Measurements from ENCODE around the gene SSH2.

SSH2 gene

DNA sequence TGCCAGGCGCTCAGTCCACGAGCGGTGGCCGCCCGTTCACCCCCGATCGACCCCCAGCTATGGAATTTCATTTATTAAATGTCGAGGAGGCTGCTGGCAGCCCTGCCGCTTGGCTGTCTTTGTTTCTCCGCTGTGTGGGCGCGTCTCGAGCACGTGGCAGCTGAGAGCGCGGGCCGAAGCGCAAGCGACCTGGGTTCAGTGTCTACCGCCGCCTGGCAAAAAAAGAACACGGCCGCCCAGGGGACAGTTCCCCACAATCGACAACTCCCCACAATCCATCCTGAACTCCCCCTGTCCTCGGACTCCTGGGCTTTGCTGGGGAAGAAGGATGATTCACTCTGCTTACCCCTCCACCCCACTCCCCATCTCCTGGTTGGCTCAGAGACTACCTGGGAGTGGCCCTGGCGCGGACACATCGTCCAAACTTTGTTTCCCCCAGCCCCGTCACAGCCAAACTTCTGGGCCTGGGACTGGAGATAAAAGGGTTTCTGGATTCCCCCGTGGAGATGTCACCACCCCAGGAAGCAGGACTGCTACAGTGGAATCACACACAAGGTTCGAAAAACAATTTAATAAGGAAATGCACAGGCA lies 338.8 kb downstream of the SSH2 start:
- DNase-seq (ENCODE audit: low read depth in 1 of 2, low spot score in 1 of 2), result no peak

DNA sequence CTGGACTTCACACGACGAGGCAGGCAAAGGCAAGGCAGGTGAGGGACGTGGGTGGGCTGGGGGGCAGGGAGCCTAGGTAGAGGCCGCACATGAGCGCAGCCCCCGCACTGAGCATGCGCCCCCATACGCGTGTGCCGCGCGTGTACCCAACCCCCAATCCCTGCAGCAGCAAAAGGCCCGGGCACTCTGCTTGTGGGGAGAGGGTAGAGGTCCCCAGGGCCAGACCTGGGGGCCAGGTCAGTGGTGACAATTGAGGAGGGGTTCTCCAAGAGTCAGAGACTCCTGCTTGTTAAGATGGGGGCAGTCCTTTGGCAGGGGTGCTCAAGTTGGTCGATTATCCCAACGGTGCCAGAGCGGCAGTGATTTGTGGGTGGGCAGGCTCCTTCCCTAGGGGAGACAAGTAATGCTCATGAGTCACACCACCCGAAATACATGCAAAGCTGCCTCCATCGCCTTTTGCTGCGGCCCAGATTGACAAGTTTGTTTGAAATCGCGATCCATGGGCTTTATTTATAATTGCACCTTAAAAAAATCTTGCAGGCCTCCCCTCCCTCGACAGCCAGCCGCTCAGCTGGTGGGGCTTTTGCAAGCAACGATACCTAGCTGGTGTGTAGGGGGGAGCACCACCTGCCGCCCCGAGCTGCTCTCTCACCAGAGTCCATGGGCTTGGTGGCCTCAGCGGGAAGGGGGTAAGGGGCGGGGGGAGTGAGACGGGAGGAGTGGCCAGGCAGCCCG lies 339.4 kb downstream of the SSH2 start:
- DNase-seq (ENCODE audit: low read depth in 1 of 2, low spot score in 1 of 2), result no peak

DNA sequence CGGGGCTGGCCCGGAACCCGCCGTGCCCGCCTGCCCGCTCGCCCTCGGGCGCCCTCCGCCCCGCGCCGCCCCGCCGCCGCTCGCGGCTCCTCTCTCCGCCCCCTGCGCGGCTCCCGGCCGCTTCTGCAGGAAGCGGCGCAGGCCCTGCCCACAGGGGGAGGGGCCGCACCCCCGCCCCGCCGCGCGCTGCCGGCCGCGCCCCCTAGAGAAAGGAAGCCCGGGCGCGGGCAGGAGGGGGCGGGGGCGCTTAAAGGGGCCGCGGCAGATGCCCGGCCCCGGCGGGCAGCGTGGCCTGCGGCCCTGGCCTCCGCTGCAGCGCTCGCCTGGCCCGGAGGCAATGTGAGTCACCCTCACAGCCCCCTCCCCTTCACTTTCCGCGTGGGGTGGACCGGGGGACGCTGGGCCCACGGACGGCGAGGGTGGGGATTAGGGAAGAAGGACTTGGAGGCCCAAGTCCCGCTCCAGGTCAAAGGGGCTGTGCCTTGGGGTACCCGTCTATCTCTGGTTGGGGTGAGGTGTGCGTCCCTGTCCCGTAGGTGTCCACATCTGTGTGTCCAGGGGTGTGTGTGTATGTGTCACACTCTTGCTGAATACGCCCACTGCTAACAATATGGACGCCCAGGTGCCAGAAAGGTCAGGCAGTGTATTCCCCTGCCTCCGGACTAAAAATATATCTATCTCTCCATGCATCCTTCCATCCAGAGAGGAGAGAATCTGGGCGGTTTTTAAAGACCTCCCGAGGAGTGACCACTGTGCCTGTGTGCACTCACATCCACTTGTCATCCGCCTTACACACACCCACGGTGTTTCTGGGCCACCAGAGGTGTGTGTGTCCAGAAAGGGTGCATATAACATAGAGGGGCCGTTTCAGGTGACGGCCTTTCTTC lies 340.3 kb downstream of the SSH2 start, which contains the start of gene GIT1:
Gene GIT1, minus strand, starts transcription at position 125 of the 887 bp plus-strand sequence. CDS start 270 bp downstream, outside the sequence.
- DNase-seq (ENCODE audit: low read depth in 1 of 2, low spot score in 1 of 2), result peak; percentile 60 to 82

DNA sequence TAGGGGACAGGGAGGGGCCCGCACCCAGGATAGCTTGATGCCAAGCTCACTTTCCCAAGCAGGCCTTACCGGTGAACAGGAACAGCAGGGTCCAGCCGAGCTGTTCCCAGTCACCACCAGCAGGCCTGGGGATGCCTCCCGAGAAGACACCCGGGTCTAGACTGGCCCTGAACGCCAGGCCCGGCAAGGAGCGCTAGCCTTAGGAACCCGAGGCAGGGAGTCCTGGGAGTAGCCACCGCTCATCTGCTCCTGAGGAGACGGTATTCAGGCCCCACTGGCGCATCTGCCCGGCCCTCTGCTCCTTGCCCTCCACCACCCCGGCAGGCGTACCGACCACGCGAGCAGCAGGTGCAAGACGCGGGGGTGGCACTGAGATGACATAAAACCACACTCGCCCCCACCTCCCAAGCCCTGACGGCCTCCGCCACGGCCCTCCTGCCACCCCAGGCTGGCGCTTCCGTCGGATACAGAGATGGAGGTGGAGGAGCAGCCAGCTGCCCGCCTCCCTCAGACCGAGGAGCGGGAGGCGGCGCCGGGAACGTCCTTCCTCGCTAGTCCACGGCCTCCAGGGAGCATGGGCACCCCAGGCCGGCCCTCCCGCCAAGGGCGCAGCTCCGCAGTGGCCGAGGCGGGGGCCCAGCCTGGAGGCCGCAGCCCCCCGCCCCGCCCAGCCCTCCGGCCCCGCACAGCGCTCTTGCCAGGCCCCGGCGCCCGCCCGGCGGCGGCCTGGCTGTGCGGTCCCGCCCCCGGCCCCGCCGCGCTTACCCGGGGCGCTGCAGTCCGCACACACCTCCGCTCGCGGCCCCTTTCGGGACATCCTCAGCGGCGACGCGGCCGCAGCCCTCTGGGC lies 341.2 kb downstream of the SSH2 start:
- DNase-seq (ENCODE audit: low read depth in 1 of 2, low spot score in 1 of 2), result no peak

DNA sequence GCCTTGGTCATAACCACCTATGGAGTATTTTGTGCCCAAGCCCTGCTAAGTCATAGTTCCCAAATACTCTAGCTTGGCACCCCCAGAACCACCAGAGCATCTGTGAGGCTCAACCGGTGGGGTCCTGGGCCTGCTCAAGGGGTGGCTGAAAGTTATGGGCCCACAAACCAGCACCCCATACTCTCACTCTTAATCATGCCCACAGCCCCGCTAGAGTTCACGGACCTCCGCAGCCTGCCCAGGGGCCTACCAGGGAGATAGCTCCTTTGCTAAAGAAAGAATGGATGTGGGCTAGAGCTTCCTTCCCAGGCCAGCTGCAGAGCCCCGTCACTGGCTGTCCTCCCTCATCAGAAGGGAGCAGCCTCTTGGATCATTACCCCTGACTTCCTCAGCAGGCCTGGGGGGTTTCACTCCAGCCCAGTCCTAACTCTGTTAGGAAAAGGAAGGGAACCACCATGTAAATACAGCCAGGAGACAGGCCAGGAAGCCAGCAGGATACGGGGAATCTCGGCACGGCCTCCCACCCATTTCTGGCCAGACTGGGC lies 341.9 kb downstream of the SSH2 start:
- DNase-seq (ENCODE audit: low read depth in 1 of 2, low spot score in 1 of 2), result no peak

DNA sequence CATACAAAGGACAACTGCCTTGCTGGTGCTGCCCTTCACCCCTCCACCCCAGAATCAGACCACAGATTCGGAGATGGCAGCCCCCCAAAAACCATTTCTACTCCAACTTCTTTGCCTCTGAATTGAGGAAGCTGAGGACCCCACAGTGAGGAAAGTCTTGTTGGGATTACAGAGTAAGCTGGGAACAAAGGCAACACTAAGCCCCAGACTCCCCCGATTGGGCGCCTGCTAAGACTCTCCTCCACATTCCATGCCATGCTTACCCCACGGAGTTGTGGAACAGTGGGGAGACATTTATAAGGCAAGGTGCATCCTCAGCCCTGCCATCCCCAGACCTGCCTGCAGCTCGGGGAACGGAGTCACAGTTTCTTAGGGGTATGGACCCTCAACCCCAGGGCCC lies 342.4 kb downstream of the SSH2 start:
- no peak for DNase-seq (ENCODE audit: low read depth in 1 of 2, low spot score in 1 of 2)

DNA sequence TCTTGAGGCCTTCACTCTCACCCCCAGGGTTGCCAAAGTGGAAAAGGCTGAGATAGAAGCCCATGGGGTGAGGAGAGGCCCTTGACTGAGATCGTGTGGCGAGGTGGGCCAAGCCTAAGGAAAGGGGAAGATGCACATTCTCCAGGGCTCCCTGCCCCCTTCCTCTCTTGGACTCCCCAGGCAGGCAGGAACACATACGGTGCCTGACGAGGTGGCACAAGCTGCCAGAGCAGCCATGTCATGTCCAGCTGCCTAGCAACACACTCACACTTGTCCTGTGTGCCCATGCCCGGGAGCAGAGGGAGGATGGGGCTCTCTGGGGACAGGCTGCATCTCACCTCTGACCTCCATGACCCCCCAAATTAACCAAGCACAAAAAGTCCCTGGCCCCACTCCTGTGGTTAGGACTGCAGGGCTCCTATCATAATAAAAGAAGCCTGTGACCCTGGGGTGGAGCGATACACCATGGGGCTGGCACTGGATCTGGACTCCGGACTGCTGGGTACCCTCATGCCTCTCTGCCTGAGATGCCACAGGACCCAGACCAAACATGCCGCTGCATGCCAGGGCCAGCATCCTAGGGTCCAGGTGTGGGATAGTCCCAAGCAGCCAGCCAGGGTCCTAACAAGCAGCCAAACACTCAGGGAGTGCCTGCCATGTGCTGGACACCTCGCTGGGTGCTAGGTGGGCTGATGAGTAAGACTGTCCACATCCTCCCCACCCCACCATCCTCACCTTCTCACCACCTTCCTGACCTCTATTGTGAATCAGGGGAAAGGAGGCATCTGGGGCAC lies 343.2 kb downstream of the SSH2 start:
- DNase-seq (ENCODE audit: low read depth in 1 of 2, low spot score in 1 of 2), result no peak

DNA sequence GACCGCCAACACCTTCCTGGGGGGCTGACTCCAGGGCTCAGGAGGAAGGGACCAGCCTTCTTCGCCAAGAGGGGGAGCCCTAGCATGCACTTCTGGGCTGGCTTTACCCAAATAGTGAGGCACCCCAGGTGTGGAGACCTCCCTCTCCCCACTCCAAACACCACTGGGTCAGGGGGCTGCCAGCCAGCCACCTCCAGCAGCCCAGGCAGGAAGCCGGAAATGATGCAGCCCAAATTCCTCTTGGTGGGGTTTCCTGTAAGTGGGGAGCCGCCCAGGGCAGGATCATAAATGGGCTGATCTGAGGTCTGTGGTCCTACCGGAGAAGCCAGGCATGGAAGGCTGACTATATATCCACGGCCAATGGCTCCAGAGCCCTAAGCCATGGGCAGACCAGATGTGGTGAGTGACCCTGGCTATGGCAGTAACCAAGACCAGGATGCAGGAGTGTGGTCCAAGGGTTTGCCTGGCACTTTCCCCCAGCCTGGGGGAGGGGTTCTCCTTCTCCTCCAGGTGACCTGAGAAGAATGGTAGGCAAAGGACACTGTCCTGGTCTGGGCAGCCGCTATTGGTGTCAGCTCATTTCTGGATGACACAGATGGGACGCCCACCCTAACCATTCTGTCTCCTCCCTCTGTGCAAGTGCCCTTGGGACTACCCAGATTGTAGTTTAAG lies 344.8 kb downstream of the SSH2 start:
- no peak for DNase-seq (ENCODE audit: low read depth in 1 of 2, low spot score in 1 of 2)

DNA sequence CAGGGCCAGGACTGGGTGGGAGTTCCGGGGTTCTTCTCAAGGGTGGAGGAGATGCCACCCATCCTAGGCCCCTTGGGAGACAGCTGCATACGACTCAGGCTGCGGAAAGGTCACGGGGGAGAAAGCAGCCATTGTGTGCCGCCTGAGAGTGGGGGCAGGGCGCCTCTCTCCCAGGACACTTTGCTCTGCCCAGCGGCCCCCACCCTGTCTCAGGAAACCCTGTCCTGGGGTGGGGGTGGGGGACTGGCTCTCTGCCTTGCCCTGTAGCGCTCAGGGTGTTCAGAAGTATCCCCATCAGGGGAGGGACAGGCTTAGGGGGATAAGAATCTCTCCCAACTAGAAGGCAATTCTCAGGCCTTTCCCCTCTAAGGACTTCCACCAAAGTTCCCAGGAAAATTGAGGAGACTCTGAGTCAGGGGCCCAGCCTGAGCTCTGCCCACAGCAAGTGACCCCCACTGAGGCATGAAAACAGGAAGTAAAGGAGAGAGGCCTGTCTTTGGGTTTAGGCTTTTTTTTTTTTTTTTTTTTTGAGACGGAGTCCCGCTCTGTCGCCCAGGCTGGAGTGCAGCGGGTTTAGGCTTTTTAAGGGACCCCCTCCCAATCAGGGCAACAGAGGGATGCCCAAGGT lies 345.5 kb downstream of the SSH2 start:
- DNase-seq (ENCODE audit: low read depth in 1 of 2, low spot score in 1 of 2), result no peak

DNA sequence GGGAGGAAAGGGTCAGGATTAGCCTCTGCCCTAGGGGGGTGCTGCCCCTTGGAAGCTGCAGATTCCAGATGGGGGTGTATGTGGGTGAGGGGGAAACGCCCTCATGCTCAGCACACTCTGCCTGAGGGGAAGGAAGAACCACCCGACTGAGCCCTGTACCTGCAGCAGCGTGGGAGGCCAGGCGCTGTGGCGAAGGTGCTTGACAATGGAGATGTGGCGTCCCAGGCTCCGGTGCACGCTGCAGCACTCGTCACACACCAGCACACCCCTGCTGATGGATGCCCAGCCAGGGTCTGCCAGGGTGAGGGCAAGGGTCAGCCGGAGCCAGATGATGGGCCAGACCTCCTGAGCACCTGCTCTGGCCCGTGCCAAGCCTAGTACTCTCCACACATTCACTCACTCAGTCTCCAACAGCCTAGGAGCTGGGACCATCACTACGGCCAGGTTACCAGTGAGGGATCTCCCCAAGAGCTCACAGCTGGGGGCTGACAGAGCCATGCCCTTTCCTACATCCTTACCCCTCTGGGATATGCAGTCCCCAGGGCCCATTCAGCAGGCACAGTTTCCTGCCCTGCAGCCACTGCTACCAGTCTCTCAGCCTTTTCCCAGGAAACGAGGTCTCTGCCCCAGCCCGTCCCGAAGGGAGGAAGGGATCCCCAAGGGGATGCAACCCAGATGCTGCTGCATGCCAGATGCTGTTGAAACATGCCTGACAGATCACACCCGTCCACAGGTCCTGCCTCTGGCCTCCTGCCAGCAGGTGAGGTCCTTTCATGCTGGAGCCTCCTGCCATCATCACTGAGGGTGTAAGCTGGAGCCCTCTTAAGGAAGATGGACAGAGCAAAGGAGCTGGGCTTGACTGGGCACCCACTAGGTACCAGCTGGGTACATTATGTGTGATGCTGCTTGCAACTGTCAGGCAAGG lies 346.4 kb downstream of the SSH2 start:
- DNase-seq (ENCODE audit: low read depth in 1 of 2, low spot score in 1 of 2), result no peak

DNA sequence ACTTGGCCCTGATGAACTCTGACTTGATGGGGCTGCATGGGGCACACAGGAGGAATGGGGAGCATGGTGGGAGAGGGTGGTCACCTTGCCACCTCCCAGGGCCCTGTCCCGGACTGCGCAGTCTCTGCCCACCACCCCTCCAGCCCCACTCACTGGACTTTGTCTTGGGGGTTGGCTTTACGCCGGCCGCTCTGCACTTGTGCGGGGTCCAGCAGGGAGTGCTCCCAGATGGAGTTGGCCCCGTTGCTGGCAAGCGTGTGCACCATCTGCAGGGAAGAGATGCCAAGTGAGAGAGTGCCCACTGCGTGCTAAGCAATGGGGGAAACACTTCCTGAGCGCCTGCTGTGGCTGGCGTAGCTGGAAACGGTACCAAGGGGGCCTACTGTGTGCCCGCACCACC lies 347.3 kb downstream of the SSH2 start:
- DNase-seq (ENCODE audit: low read depth in 1 of 2, low spot score in 1 of 2), result no peak

DNA sequence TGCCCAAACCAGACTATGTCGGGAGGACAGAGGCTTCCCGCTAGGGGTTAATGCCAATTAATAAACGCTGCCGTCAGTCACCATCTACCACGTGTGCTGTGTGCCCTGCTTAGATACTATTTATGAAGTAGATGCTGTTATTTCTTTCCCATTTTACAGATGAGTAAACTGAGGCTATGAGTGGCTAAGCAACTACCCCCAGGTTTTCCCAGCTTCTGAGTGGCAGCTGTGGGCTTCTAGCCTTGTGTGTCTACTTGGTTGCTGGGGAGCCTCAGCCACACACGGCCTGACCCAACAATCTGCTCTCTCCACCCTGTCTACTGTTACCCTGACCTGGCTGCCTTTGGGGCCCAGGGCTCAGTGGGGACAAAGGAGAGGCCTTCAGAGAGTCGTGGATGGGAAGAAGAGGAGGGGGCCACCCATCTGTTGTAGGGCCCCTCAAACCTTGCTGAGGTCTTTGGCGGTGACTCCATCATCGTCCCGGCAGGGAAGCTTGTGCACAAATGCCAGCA lies 347.7 kb downstream of the SSH2 start:
- no peak for DNase-seq (ENCODE audit: low read depth in 1 of 2, low spot score in 1 of 2)

DNA sequence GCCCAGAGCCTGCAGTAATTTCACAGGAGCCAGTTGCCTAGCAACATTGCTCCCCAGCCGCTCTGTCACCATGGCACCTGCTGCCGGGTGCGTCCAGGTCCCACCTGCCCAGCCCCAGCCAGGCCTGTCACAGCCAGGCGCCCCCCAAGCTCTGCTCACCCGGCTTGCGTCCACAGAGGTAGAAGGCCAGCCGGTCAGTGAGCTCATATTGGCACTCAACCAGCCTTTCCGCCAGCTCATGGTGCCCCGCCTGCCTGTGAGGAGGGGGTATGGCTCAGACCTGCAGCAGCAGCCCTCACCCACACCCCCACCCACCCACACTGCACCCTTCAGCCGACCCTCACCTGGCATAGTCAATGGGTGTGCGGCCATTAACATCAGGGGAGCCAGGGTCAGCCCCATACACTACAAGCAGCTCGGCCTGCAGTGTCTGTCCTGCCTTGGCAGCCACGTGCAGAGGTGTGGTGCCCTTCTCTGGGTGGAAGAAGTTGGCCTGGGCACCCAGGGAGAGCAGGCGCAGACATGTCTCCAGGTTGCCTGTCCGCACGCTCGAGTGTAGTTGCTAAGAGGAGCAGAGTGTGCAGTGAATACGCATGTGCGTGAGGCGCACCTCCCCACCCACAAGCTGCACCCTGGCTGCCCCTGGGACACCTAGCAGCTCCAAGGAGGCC lies 348.3 kb downstream of the SSH2 start:
- DNase-seq (ENCODE audit: low read depth in 1 of 2, low spot score in 1 of 2), result no peak

DNA sequence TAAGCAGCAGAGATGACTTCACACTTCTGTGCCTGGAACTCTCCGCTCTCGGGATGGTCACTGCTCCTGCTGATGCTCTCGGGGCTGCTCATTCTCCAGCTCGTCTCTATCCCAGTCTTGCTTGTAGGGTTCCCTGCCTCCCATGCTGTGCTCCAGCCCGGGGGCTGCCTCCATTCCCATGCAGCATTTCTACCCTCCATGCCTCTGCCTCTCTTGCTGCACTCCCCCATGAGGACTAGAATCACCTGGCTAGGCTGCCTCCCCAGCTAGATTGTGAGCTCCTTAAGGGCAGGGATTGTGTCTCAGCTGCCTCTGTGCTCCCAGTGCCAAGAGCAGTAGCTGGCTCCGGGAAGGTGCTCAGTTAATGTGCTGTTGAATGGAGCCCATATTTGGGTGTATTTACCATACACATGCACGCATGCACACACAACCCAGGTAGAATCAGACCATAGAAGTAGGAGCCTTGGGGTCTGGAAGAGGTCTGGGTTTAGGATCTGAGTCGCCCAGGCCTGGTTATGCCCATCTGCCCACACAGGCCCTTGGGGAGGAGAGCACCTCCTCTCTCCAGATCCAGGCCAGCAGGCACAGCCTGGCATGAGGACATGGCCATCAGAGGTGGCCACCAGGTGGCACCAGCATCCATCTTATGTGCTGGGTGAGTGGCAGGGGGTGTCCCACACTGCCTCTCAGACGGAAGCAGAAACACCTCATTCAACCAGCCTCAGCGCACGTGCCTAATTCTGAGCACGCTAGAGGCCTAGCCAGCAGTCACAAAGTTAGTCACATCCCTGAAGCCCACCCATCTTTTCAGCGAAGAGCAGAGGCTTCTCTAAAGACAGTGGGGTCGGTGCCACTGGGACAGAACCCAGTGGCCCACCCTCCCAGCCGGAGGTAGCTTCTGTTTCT lies 349.9 kb downstream of the SSH2 start:
- peak; percentile 82 to 83 for DNase-seq (ENCODE audit: low read depth in 1 of 2, low spot score in 1 of 2)

DNA sequence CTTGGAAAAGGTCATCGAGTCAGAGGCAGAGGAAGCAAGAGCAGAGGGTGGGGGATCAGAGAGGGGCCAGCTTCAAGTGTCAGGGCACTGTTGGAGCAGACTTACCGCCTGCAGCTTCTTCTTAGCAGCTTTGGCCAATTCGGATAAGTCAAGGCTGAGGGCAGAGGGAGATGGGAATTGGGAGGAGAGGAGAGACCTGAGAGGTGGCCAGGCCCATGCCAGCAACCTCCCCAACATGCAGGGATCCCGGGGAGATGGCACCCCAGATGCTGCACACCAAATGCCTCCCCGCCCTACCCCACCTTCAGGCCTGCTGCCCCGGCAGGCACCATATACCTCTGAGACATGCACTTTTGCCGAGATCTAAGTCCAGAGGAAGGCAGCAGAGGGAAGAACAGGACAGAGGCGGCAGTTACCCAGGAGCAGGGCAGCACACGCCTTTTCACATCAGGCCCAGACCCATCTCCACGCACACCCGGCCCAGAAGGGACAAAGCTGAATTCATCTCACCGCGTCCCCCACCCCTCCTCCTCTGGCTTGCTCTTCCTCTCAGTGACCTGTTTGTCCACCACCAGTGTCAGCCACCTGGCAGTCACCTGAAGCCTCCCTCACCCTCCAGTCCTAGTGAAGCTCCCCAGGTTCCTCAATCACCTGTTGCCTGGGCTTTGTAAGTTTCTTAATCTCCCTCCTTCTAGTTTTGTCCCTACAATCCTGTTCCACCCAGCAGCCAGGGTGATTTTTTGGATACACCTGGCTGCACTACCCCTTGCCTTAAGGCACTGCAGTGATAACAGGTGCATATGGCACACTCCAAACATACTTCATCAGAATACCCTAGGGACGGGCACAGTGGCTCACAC lies 351.2 kb downstream of the SSH2 start:
- DNase-seq (ENCODE audit: low read depth in 1 of 2, low spot score in 1 of 2), result no peak

Measured in activated T-helper 1 cell treated with anti-CD3 and anti-CD28 coated beads, Interleukin-2, amount 50 U/mL, for 16 hours (primary cell).